Activated CD8-positive, alpha-beta T cell treated with anti-CD3 and anti-CD28 coated beads, Interleukin-2, amount 10 ng/mL, durations not matched to agents 7 days and 5 days (primary cell): ENCODE results near the gene MINK1. TPM values are rescaled to one million over a fixed set of nuclear protein-coding genes. Genes with fewer than 3 reads are reported as not detected.
A peak's percentile ranks its signal among the peaks of the same experiment; 100 is the strongest.
"Not testable (repeated sequence)": the region's sequence is repeated elsewhere in the genome, so short reads cannot be mapped to it uniquely, and the experiment has no call there.

Source experiments
- ATAC-seq: fragments of 150-1000 bp; cut with Tn5 transposase; one replicate; pipeline ENCODE4 v1.10.0; 2021; ENCODE audit warnings: moderate library complexity
- CTCF ChIA-PET: fragments of 350-600 bp; sonication (Branson Sonifier 250); formaldehyde crosslinking; loops from one replicate; lab custom pipeline; 2021; ENCODE audit warnings: antibody characterized with exemption; lab: Charles Lee
- POLR2A ChIA-PET: fragments of 350-600 bp; sonication (Branson Sonifier 250); formaldehyde crosslinking; loops from one replicate; lab custom pipeline; 2021; ENCODE audit warnings: antibody characterized with exemption; lab: Charles Lee
- DNase-seq: peaks from one replicate; pipeline ENCODE4 v3.0.0-alpha.2; 2020
- H3K27ac Mint-ChIP-seq: one replicate; pipeline ENCODE4 v1.8.0; 2021; ENCODE audit warnings: mild to moderate bottlenecking, mixed read lengths
- H3K27me3 Mint-ChIP-seq: one replicate; pipeline ENCODE4 v1.8.0; 2021; ENCODE audit warnings: low read depth, mixed read lengths
- H3K36me3 Mint-ChIP-seq: one replicate; pipeline ENCODE4 v1.8.0; 2021; ENCODE audit warnings: low read depth, mixed read lengths
- H3K4me1 Mint-ChIP-seq: one replicate; pipeline ENCODE4 v1.8.0; 2021; ENCODE audit warnings: low read depth, mixed read lengths
- H3K4me3 Mint-ChIP-seq: one replicate; pipeline ENCODE4 v1.8.0; 2021; ENCODE audit warnings: mild to moderate bottlenecking, mixed read lengths
- H3K9me3 Mint-ChIP-seq: one replicate; pipeline ENCODE4 v1.8.0; 2022; ENCODE audit warnings: mixed read lengths; ENCODE audit not compliant: insufficient read depth
- total RNA-seq, 2 experiments: library from RNA; stranded (reverse); gene quantifications; one replicate each; pipeline ENCODE4 v1.2.3, GENCODE V29; 2021

The MINK1 gene
- total RNA-seq, 2 experiments from 2014 or later, result 68.1 to 73.2 TPM

- POLR2A ChIA-PET, ATAC-seq, H3K4me3 Mint-ChIP-seq, H3K9me3 Mint-ChIP-seq, H3K27ac Mint-ChIP-seq, DNase-seq, H3K27me3 Mint-ChIP-seq, H3K4me1 Mint-ChIP-seq: not testable (repeated sequence)
- CTCF ChIA-PET, result interaction anchor here (1.0 to 1.4 kb wide), 2 partner anchors 18 to 23 kb away, joined by 4 read pairs; partner anchors contain the start of gene CHRNE
- peaks cover 29% of the 10 kb centered on the region for H3K36me3 Mint-ChIP-seq
These were observed 93.6 kb downstream of the MINK1 start for GRCh38 chr17:4926577-4927335.

DNA sequence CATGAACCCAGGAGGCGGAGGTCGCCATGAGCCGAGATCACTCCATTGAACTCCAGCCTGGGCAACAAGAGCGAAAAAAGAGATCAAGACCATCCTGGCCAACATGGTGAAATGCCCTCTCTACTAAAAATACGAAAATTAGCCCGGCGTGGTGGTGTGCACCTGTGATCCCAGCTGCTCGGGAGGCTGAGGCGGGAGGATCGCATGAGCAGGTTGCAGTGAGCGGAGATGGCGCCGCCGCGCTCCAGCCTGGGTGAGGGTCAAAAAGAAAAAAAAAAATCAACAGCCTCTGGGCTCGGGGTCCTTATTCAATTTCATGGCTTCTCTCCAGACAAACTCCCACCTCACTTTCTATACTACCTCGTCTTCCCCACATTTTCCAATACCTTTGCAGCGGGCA, 95.7 kb downstream of the MINK1 start:
- POLR2A ChIA-PET, result interaction anchor here (1.6 kb wide), 1 partner anchor 10 kb away, joined by 3 read pairs; no protein-coding TSS in a partner anchor
- no peaks in the 10 kb centered on the region for H3K27me3 Mint-ChIP-seq
- ATAC-seq (no peak), DNase-seq (no peak)
- CTCF ChIA-PET, result no interaction called here
- H3K4me1 Mint-ChIP-seq, result peaks cover 7% of the 10 kb centered on the region
- no peak overlapping the region for H3K4me3 Mint-ChIP-seq
- peaks cover 33% of the 10 kb centered on the region for H3K36me3 Mint-ChIP-seq
- no peak overlapping the region for H3K27ac Mint-ChIP-seq
- no peaks in the 10 kb centered on the region for H3K9me3 Mint-ChIP-seq

DNA sequence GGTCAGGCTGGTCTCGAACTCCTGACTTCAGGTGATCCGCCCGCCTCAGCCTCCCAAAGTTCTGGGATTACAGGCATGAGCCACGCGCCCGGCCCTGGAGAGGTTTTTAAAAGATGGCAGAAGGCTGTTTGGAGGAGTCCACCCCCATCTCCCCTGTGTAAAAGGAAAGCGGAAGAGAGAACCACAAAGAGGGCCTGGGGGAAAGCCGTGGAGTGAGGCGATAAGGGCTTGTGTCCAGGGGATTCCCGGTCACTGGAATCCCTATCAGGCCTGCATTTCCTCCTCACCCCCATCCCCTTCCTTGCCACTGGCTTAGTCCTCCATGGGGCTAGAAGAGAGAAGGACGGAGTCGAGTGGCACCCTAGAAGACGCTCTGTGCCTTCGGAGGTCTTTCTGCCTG, 98.8 kb downstream of the MINK1 start, which contains the start of gene GP1BA:
TSS of gene GP1BA (plus strand) at position 315 of the 400 bp plus-strand sequence. CDS start 328 bp downstream, outside the sequence.
- ChIA-PET CTCF (interaction anchor here (0.6 kb wide), 1 partner anchor 149 kb away, joined by 4 read pairs; no protein-coding TSS in a partner anchor), POLR2A (interaction anchor here (1.6 kb wide), 1 partner anchor 8 kb away, joined by 6 read pairs; no protein-coding TSS in a partner anchor)
- ATAC-seq (no peak), DNase-seq (no peak)
- Mint-ChIP-seq H3K36me3 (peaks cover 50% of the 10 kb centered on the region), H3K9me3 (no peaks in the 10 kb centered on the region), H3K27me3 (no peaks in the 10 kb centered on the region), H3K27ac (no peak within 1 kb of the TSS), H3K4me3 (no peak within 1 kb of the TSS), H3K4me1 (peaks cover 26% of the 10 kb centered on the region)

DNA sequence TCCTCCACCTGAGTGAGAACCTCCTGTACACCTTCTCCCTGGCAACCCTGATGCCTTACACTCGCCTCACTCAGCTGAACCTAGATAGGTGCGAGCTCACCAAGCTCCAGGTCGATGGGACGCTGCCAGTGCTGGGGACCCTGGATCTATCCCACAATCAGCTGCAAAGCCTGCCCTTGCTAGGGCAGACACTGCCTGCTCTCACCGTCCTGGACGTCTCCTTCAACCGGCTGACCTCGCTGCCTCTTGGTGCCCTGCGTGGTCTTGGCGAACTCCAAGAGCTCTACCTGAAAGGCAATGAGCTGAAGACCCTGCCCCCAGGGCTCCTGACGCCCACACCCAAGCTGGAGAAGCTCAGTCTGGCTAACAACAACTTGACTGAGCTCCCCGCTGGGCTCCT, 99.6 kb downstream of the MINK1 start:
- no peaks in the 10 kb centered on the region for H3K27me3 Mint-ChIP-seq
- CTCF ChIA-PET, result interaction anchor here (0.6 kb wide), 1 partner anchor 150 kb away, joined by 4 read pairs; no protein-coding TSS in a partner anchor
- peaks cover 55% of the 10 kb centered on the region for H3K36me3 Mint-ChIP-seq
- no peaks in the 10 kb centered on the region for H3K9me3 Mint-ChIP-seq
- peaks cover 34% of the 10 kb centered on the region for H3K4me1 Mint-ChIP-seq
- no peak overlapping the region for H3K27ac Mint-ChIP-seq
- POLR2A ChIA-PET, result interaction anchor here (0.6 to 1.6 kb wide), 3 partner anchors 8 to 101 kb away, joined by 3 to 6 read pairs (median 3); no protein-coding TSS in a partner anchor
- H3K4me3 Mint-ChIP-seq, result no peak overlapping the region
- no peak for ATAC-seq
- no peak for DNase-seq

GRCh38 chr17:4933646-4934045, 100.5 kb downstream of the MINK1 start:
- H3K36me3 Mint-ChIP-seq, result peaks cover 60% of the 10 kb centered on the region
- peak overlapping the region; percentile 41 for H3K27ac Mint-ChIP-seq
- no peak overlapping the region for H3K4me3 Mint-ChIP-seq
- POLR2A ChIA-PET, result interaction anchor here (1.3 to 1.4 kb wide), 2 partner anchors 9 to 22 kb away, joined by 3 read pairs; no protein-coding TSS in a partner anchor
- H3K4me1 Mint-ChIP-seq, result peaks cover 43% of the 10 kb centered on the region
- CTCF ChIA-PET, result interaction anchor here (0.7 to 1.3 kb wide), 3 partner anchors 25 to 34 kb away, joined by 3 to 5 read pairs (median 3); partner anchors contain the start of genes CHRNE and SPAG7
- no peaks in the 10 kb centered on the region for H3K27me3 Mint-ChIP-seq
- DNase-seq, result no peak
- ATAC-seq, result no peak
- no peaks in the 10 kb centered on the region for H3K9me3 Mint-ChIP-seq

DNA sequence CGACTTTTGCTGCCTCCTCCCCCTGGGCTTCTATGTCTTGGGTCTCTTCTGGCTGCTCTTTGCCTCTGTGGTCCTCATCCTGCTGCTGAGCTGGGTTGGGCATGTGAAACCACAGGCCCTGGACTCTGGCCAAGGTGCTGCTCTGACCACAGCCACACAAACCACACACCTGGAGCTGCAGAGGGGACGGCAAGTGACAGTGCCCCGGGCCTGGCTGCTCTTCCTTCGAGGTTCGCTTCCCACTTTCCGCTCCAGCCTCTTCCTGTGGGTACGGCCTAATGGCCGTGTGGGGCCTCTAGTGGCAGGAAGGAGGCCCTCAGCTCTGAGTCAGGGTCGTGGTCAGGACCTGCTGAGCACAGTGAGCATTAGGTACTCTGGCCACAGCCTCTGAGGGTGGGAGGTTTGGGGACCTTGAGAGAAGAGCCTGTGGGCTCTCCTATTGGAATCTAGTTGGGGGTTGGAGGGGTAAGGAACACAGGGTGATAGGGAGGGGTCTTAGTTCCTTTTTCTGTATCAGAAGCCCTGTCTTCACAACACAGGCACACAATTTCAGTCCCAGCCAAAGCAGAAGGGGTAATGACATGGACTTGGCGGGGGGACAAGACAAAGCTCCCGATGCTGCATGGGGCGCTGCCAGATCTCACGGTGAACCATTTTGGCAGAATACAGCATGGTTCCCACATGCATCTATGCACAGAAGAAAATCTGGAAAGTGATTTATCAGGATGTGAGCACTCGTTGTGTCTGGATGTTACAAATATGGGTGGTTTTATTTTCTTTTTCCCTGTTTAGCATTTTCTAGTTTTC, 101.2 kb downstream of the MINK1 start:
- CTCF ChIA-PET, result interaction anchor here (0.7 to 1.3 kb wide), 3 partner anchors 25 to 33 kb away, joined by 3 to 5 read pairs (median 3); partner anchors contain the start of genes CHRNE and SPAG7
- H3K36me3 Mint-ChIP-seq, result peaks cover 61% of the 10 kb centered on the region

DNA sequence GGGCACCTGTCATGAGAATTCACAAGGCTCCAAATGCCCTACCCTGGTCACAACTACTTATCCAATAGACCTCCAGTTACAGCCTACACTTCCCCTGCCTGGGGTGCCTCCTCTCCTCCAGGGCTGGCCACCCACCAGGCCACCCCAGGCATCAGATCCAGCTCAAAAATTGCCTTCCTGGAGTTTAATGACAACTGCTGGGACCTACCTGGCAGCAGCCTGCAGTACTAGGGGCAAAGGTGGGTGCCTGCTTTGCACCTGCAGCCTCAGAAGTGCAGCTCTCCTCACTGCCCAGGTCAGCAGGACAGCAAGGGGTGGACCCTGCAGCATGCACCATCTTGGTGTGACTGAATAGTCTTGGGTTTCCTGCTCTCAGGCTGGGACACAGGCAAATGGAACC, 102.5 kb downstream of the MINK1 start:
- no peaks in the 10 kb centered on the region for H3K27me3 Mint-ChIP-seq
- H3K36me3 Mint-ChIP-seq, result peaks cover 63% of the 10 kb centered on the region
- peaks cover 47% of the 10 kb centered on the region for H3K4me1 Mint-ChIP-seq
- ATAC-seq, result no peak
- no peak overlapping the region for H3K4me3 Mint-ChIP-seq
- no peak overlapping the region for H3K27ac Mint-ChIP-seq
- no peaks in the 10 kb centered on the region for H3K9me3 Mint-ChIP-seq
- DNase-seq, result no peak
- CTCF ChIA-PET, result interaction anchor here (2.6 kb wide), 1 partner anchor 26 kb away, joined by 7 read pairs; no protein-coding TSS in a partner anchor
- POLR2A ChIA-PET, result interaction anchor here (1.3 kb wide), 1 partner anchor 12 kb away, joined by 4 read pairs; no protein-coding TSS in a partner anchor

More for the DNA sequence above, 101.2 kb downstream of the MINK1 start:
- Mint-ChIP-seq H3K4me3 (no peak overlapping the region), H3K4me1 (peaks cover 47% of the 10 kb centered on the region), H3K27ac (peak overlapping the region; percentile 50), H3K9me3 (no peaks in the 10 kb centered on the region), H3K27me3 (no peaks in the 10 kb centered on the region)
- DNase-seq, result peak; percentile 35
- POLR2A ChIA-PET, result interaction anchor here (0.6 to 1.4 kb wide), 3 partner anchors 9 to 21 kb away, joined by 3 to 5 read pairs (median 3); no protein-coding TSS in a partner anchor
- ATAC-seq, result peak; percentile 20

DNA sequence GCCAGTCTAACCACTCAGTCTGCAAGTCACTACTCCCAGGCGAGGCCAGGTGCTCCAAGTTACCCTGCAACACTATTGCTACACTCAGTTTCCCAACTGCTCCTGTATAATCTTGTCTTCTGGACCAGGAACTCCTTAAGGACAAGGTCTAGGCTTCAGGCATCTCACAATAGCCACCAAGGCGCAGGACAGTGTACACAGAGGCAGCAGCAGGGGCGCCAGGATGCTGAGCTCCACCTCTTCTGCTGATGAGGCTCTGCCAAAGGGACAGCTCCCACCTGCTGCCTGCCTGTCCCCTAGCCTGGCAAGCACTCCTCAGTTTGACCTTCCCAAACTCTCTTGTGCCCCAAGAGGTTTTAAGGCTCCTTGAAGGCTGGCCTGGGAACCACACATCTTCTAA, 103.3 kb downstream of the MINK1 start:
- no peak overlapping the region for H3K4me3 Mint-ChIP-seq
- peaks cover 64% of the 10 kb centered on the region for H3K36me3 Mint-ChIP-seq
- ATAC-seq (no peak), DNase-seq (no peak)
- H3K27me3 Mint-ChIP-seq, result no peaks in the 10 kb centered on the region
- H3K9me3 Mint-ChIP-seq, result no peaks in the 10 kb centered on the region
- POLR2A ChIA-PET, result interaction anchor here (1.3 to 1.5 kb wide), 3 partner anchors 11 to 31 kb away, joined by 3 to 5 read pairs (median 4); partner anchors contain the start of gene SPAG7
- CTCF ChIA-PET, result interaction anchor here (2.6 kb wide), 1 partner anchor 27 kb away, joined by 7 read pairs; no protein-coding TSS in a partner anchor
- peaks cover 47% of the 10 kb centered on the region for H3K4me1 Mint-ChIP-seq
- H3K27ac Mint-ChIP-seq, result peak overlapping the region; percentile 47

GRCh38 chr17:4937553-4937952, 104.4 kb downstream of the MINK1 start:
- Mint-ChIP-seq H3K36me3 (peaks cover 74% of the 10 kb centered on the region), H3K4me1 (peaks cover 58% of the 10 kb centered on the region), H3K4me3 (peak overlapping the region; percentile 97), H3K9me3 (no peaks in the 10 kb centered on the region), H3K27me3 (no peaks in the 10 kb centered on the region), H3K27ac (no peak overlapping the region)
- ChIA-PET POLR2A (interaction anchor here (0.9 to 1.5 kb wide), 3 partner anchors 12 to 19 kb away, joined by 3 read pairs; no protein-coding TSS in a partner anchor), CTCF (interaction anchor here (2.6 kb wide), 1 partner anchor 28 kb away, joined by 7 read pairs; no protein-coding TSS in a partner anchor)
- DNase-seq (no peak), ATAC-seq (no peak)

- DNase-seq (no peak), ATAC-seq (no peak)
- no peaks in the 10 kb centered on the region for H3K9me3 Mint-ChIP-seq
- peak overlapping the region; percentile 64 for H3K27ac Mint-ChIP-seq
- H3K4me1 Mint-ChIP-seq, result peaks cover 63% of the 10 kb centered on the region
- POLR2A ChIA-PET, result interaction anchor here (0.9 to 1.2 kb wide), 2 partner anchors 12 to 20 kb away, joined by 3 read pairs; no protein-coding TSS in a partner anchor
- H3K4me3 Mint-ChIP-seq, result peak overlapping the region; percentile 97
- peaks cover 79% of the 10 kb centered on the region for H3K36me3 Mint-ChIP-seq
- CTCF ChIA-PET, result interaction anchor here (3.0 kb wide), 1 partner anchor 29 kb away, joined by 13 read pairs; no protein-coding TSS in a partner anchor
- no peaks in the 10 kb centered on the region for H3K27me3 Mint-ChIP-seq
These were observed 104.9 kb downstream of the MINK1 start for GRCh38 chr17:4938069-4938491.
